ENCODE measurements around the gene DGCR8.

The DGCR8 gene

DNA sequence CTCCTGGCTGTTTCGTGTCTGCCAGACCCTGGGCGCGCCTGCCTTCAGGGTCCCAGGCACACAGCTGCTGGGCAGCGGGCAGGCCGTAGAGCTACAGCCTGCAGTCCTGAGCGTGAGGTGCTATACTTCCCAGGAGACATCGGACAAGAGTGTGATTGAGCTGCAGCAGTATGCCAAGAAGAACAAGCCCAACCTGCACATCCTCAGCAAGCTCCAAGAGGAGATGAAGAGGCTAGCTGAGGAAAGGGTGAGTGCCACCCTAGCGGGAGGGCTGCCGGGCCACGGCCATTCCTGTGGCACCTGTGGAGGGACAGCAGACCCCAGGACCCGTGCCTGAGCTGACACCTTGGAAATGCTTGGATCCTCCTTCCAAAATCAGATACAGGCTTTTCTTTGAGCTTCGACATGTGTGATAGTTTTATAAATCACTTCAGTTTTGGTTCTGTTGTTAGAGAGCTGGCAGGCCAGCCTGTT lies 28.8 kb downstream of the DGCR8 start:
- in situ Hi-C loops (cut with MboI; ENCODE audit: low sequenced_read_pairs): no loop called here

DNA sequence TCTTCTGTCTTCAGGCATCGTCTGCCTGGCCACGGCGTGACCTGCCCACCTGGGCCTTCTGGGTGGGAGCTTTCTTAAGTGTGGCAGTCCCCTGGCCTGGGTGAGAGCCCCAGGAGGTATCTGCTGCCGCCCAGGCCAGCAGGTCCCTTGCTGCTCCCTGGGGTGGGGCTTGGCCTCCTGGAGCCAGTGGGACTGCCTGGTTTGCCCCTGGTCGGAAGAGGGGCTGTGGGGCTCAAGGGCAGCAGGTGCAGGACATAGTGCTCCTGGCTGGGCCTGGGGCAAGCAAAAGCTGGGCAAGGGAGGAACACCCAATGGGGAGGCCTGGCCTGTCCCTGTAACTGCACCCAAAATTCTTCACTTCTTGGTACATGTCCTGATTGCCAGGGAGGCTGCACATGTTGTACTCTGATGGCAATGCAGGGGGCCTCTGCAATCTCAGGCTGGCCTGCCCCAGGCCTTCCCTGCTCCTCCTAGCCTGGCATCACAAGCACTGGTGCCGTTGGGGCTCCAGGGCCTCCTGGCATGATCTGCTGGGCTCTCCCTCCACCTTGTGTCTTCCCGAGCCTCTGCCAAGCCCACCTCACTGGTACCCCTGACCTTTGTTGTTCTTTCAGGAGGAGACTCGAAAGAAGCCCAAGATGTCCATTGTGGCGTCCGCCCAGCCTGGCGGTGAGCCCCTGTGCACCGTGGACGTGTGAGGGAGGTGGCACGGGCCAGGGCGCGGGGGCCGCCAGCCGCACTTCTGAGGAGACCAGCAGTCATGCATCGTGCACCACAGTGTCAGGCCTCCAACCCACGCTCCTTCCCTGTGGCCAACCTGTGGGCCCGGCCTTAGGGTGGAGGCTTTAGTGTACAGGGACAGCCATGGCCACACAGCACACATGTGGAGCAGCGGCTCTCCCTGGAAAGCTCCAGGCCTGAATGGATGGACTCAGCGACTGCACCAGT lies 29.6 kb downstream of the DGCR8 start:
- in situ Hi-C loops (cut with MboI; ENCODE audit: low sequenced_read_pairs): no loop called here

DNA sequence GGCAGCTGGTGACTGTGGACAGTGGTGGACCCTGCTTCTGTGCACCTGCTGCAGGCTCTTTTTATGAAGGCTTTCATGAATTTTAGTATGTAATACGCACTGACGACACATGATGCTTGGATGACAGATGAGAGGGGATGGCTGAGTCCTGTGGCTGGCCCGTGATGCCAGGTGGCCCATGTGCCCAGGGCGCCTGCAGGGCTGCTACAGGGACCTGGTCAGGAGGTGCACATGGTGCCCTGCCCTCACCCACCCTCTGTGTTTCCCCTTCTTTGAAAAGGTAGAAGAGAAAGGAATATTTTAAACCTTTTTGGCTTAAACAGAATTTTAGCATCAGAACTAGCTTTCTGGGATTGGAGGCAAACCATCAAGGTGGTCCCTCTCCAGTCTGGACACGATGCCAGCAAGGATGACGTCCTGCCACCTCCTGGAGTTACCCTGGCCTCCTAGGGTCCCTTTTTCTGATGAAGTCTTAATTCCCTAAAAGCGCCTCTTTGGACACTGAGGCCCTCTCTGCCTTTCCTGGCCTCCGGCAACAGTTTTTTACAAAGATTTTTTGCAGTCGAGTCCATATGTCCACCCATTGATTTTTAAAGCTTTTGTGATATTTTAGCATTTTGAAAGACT lies 30.4 kb downstream of the DGCR8 start:
- in situ Hi-C loops (cut with MboI; ENCODE audit: low sequenced_read_pairs): no loop called here

DNA sequence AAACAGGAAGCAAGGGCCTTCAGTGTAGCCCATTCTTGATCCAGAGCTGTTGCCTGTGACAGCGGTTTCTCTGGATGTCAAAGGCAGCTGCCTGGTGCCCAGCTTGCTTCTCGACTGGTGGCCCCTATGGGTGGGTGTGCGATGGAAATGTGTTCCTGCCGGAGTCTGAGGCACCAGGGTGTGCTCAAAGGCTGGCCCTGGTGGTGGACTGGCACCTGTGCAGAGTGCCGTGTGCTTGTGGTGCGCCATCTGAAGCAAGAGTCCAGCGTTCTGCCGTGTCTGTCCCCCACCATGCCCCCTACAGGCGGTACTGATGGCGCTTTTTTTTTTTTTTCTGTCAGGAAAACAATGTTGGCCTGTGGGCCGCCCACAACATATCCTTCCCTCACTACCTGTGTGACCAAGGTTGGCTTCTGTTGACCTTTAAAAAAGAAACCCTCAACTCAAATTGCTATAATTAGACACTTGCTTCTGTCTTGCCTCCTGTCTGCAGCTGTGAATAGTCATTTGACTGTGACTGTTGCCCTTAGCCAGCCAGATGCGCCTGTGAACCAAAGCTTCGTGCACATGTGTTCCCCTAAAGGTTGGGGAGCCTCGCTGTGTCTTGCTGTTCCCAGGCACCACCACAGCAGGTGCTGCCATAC lies 31.1 kb downstream of the DGCR8 start:
- in situ Hi-C loops (cut with MboI; ENCODE audit: low sequenced_read_pairs): no loop called here

DNA sequence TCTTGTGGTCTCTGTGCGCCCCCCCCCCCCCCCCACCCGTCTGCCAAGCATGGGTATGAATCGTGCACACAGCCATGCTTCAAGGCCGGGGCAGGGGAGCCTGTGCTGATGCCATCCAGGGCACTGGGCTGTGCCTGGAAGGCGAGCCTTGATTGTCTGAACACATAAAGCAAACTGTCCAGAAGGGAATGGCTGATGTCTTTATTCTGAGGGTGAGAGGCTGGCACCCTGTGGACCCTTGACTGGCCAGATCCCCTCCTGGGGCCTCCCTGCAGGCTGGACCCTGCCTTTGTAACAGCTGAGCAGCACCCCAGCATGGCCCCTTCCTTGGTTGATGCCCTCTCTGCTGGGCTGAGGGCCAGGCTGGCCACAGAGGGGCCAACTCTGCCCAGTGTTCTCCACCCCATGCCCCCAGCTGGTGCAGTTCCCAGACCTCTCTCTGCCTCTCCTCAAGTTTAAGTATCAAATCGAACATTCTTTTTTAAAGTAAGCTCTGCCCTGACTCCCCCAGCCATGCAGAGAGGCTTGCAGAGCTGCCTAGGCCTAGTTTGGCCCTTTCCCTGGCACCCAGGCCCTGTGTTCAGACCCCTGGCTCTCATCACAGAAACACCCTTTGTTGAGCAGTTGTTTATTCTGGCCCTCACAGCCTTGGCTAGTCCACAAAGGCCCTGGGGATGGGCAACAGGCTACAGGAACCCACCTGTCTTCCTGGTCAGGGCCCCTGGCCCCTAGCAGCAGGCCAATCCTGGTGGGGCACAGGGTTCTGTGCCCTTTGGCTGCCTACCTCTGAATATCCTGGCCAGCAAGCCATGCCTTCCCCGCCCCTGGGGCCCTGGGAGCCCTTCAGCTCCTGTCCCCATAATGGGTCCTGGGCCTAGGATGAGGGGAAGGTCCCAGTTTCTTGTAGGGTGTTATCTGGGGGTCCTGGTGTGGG lies 31.9 kb downstream of the DGCR8 start:
- in situ Hi-C loops (cut with MboI; ENCODE audit: low sequenced_read_pairs): no loop called here

DNA sequence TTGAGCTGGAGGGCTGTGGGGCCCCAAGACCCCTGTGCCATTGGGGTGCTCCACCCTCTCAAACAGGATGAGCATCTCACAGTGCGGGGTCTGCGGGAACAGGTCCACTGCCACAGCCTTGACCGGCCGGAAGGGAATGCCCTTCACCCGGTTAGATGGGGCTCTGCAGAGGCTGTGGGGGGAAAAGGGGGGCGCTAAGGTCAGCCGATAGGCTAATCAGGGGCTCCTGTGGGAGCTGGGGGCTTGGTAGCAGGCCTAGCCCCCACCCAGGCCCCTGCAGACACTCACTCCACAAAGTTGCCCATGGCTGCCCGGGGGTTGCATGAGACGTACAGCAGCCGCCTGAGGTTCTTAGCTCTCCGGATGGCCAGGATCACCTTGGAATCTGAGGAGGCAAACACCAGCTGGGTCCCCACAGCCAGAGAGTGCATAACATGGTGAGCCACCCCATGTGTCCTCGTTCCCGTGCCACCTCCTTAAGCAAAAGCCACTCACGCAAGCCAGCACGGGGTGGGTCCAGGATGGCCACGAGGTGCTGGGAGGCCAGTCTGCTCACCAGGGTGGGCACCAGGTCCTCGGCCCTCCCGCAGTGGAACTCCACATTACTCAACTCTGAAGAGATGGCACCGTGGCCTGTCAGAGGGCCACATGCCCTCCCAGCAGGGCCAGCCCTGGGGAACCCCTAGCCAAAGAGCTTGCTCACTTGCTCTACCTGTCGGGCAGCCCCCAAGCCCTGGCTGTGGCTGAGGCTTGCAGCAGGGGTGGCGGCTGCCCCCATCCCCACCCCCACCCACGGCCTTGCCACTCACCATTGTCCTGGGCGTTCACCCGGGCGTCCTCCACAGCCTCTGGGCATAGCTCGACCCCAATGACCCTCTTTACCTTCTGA lies 32.8 kb downstream of the DGCR8 start:
- in situ Hi-C loops (cut with MboI; ENCODE audit: low sequenced_read_pairs): no loop called here

DNA sequence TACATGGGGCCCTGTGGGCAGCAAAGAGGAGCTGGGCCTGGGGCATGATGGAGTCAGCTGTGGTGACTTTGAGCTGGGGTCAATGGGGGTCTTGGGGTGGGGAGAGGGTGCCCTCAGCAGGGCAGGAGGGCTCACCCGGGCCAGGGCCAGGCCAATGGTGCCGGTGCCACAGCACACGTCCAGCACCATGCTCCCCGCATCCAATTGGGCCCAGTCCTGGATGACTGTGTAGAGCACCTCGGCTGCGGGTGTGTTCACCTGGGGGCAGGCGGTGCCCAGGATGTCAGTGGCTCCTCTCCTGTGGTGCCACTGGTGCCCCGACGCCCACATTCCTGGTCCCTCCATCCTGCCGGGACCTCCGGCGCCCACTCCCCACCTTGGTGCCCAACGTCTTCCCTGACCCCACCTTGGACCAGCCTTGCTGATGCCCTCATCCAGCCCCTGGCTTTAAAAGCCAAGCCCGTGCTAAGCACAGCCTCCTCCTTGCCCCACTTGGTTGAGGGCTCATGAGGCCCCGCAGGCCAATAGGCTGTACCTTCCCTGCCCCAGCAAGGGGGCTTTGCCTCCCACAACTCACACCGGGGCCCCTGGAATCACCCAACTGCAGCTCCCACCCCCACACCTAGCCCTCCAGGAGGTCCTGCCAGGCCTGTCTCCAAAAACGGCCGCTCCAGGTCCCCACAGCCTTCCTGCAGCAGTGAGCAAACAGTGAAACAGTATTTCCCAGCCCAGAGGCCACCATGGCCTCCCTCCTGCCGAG lies 33.7 kb downstream of the DGCR8 start:
- in situ Hi-C loops (cut with MboI; ENCODE audit: low sequenced_read_pairs): no loop called here

DNA sequence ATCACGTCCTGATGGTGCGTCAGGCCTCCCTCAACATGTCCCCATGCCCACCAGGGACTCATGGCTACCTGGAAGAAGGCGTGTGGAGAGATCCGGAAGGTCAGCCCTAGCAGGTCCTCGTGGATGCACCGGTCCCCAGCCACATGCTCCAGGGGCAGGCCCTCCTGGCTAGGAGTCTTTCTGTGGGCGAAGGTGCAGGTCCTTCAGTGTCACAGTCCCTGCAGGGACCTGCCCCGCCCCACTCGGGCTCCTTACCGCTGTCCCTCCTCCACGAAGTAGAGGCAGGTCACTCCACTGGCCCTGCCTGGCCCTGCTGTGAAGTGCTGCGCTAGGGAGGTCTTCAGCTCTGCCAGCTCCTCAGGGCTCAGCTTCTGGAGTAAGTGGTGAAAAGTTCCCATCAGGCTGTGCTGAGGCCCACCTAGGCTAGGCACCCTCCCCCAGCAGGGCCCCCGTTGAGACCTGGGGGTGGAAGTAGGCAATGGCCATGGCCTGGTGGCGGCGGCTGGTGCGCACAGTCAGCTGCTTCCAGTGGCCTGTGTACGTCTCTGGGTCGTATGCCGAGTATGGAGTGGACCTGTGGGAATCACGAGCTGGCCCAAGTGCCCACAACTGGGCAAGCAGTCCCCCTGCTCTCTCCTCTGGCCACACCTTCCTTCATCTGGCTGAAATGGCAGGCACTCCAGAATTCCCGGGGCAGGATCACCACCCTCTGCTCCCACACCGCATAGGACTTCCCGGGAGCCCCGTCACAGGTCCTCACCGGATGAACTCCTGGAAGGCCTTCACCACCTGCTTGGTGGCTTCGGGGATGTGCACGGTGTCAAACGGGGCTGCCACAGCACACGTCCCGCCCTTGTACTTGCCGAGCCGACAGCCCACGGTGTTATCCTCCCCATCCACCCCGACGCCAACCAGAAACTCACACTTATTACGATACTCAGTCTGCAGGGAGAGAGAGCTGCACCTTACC lies 34.8 kb downstream of the DGCR8 start:
- in situ Hi-C loops (cut with MboI; ENCODE audit: low sequenced_read_pairs): no loop called here

DNA sequence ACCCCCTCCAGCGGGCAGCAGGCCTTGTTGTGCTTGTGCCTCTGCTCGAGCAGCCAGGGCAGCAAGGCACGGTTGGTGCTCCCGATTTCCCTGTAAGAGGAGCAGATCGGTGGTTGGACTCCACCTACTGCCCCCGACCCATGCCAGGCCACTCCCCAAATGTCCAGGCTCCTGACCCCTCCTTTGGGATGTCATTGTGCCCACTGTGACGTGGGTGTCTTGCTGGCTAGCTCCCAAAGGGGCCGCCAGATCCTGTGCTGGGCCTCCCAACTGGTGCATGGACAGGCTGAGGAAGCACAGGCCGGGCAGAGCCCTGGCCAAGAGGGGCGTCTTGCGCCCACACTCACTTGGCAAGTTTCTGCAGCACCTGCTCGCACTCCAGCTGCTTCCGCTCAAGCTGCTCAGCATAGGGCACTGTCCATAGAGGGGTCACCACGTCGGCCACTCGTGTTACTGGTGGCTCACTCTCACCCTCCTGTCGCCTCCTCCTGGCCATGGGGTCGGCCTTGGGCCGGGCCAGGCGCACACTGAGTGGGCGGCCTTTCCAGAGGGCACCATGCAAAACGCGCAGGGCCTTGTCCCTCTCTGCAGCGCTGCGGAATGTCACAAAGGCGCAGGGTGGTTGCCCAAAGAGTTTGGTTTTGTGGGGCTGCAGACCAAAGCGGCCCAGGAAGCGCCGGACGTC lies 35.8 kb downstream of the DGCR8 start, which contains the start of gene RANBP1:
RANBP1 (plus strand) TSS at position 414 of the 685 bp plus-strand sequence; CDS start at position 495, 81 bp downstream.
- in situ Hi-C loops (cut with MboI; ENCODE audit: low sequenced_read_pairs): no loop called here

DNA sequence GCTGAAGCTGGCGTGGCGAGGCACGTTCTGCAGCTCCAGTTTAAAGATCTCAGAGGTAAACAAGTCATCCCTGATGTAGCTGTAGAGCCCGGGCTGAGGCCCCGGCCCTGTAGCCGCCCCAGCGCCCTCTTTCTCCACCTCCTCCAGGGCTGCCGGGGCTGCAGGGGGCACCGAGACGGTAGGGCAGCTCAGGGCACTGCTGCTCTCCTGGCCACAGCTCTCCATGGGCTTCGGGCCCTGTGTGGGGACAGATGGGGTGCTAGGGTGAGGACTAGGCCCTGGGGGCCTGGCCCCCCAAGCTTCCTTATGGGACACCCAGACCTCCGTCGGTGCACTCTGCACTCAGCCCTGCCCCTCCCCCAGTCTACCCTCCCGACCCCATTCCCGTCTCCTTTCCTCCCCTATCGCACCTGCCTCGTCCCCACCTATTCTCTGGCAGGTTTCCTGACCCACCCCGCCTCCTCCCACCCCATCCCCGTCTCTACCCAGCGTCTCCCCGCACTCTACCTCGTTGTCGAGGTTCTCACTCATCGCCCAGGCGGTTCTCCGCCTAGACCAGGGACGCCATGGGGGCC lies 36.4 kb downstream of the DGCR8 start:
- in situ Hi-C loops (cut with MboI; ENCODE audit: low sequenced_read_pairs): no loop called here

DNA sequence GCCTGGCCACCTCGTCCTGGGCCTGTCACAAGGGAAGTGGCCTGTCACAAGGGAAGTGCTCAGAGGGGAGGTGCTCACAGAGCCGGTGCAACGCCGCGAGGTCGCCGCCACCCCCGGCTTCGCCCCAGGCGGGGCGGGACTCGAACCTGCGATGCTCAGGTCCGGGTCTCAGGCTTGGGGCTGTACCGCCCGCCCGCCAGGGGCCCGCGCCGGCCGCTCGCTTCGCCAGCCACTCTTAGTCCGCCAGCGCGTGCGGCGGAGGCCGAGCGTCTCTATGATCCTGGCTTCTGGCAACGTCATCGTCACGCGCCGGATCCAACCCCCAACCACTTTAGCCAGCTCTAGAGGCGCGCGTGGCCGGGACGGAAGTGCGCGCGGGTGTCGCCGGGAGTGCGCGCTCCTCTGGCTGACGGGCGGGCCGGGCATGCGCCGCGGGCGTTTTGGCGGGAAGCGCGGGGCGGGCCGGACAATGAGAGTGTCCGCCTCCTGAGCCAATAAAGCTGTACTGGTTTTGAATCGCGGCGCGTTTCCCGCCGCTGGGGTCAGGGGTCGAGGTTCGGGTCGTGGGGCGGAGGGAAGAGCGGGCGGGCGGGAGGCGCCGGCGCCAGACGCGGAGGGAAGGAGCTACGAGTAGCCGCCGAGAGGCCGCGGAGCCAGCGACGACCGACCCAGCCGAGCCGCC lies 37.1 kb downstream of the DGCR8 start, which contains the start of gene TRMT2A:
TRMT2A (minus strand) TSS at position 276 of the 682 bp plus-strand sequence. CDS start 320 bp downstream, outside the sequence.
- in situ Hi-C loops (cut with MboI; ENCODE audit: low sequenced_read_pairs): no loop called here

DNA sequence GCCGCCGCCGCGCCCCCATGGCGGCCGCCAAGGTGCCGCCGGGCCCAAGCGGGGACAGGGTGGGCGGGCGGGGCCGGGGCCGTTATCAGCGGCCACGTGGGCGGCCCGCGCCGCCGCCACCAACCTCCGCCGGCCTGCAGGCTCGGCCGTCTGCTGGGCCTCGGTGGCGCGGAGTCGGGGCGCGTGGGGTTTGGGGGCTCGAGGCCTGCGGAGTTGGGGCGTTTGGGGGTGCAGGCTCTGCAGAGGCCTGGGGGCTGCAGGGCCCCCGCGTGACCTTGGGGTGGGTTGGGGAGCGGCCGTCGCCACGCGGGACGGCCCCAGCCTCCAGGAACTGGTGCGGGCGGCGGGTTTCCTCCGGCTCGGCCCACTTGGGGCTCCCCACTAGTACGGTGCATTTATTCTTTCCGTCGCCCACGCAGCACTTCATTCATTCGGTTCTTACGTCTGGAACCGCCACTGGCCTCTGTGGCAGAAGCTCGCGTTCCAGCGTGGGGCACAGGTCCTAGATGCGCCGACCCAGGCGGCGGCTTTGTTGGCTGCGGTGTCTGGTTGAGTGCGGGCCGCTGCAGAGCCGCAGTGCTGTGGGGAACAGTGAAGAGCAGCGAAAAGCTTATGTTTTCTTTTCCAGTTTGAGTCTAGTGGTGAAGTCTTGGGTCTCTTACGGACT lies 37.7 kb downstream of the DGCR8 start:
- in situ Hi-C loops (cut with MboI; ENCODE audit: low sequenced_read_pairs): no loop called here

DNA sequence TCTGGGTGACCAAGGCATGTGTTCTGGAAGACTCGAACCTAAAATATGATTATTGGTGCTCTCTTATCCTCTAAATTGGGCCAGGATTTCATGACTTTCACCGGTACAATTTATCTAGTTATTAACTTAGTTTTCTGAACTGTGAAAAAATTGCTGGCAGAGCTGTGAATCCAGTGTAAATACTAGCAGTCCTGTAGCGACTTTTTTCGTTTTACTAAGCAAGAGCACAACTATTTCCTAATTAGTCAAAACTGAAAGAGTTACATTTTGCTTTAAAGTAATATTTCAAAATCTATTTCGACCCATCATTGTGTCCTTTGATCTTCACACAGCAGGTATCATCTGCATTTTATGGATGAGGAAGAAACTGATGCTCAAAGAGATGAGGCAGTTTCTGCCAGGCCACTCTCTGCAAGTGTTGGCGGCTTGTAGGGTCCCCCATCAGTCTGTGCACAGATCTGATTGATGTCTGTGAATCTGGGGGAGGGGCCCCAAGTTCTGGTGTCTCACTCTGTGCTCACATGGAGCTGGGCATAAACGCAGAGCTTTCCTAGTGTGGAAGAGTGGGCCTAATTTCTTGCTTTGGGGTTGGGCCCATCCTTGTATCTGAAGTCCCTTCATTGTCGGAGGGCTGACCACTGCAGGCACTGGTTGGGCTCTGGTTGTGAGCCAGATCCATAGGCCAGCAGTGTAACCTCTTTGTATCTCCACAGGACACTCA lies 38.4 kb downstream of the DGCR8 start:
- in situ Hi-C loops (cut with MboI; ENCODE audit: low sequenced_read_pairs): no loop called here

DNA sequence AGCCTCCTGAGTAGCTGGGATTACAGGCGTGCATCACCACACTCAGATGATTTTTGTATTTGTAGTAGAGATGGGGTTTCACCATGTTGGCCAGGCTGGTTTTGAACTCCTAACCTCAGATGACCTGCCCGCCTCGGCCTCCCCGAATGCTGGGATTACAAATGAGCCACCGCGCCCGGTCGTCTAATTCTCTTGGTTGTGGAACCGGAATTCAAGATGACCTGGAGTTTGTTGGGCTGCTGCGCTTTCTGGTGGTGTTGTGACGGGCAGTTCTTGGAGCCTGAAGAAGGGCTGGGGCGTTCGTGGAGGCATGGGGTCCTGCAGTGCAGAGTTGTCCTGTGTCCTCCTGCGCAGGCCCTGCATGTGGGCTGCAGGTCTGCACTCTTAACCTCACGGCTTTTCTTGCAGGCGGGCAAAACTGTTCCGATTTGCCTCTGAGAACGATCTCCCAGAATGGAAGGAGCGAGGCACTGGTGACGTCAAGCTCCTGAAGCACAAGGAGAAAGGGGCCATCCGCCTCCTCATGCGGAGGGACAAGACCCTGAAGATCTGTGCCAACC lies 41.9 kb downstream of the DGCR8 start:
- in situ Hi-C loops (cut with MboI; ENCODE audit: low sequenced_read_pairs): no loop called here
